ENCODE data around the gene BRSK1.
A peak's percentile ranks its signal among the peaks of the same experiment; 100 is the strongest.

BRSK1 gene

DNA sequence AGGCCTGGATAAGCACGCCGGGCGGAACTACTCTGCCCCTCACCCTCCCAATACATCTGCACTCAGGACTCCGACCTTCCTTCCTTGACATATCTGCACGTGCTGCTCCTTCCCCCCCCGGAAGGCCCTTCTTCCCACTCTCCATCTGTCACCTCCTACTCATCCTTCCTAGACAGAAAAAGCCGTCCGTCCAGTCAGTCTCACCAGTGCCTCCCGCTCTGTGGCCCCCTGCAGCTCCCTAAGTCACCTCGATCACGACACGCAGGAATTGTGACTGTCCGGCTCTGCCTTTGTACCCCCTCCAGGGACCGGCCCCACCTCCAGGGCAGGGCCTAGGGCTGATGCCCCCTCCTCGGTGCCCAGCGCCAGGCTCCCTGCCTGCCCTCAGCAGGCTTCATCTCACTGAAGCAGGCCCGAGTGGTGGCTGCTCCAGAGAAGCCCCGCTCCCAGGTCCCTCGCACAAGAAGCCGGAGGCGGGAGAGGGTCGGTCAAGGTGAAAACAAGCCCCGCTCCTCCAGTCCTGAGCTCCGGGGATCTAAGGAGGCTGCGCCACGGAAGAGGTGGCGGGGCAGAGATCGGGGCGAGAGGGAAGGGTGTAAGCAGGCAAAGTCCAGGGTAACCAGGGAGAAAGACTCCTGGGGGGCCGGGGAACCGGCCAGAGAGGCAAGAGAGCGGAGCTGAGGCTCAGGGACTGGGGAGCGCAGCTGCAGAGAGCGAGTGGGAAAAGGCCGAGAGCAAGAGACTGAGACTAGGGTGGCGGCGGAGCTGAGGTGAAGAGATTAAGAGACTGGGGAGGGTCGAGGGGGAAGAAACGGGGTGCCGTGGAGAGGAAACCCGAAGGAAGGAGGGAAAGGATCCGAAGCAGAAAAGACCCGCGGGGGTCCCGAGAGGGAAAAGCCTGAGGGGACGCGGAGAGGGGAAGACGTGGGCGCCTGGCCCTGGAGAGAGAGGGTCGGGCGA, 26.1 kb upstream of the BRSK1 start:
- no peak for TF ChIP-seq Cebpa-rat (IDR thresholded peaks at IDR 0.05)
- H3K27me3 ChIP-seq = no peaks in the 10 kb centered on the region
- H3K4me3 ChIP-seq = peak overlapping the region; percentile 79 to 96 (median 93)
- H3K9me3 ChIP-seq (replicated peaks in 1 of 11) = no peaks in the 10 kb centered on the region
- H3K4me2 ChIP-seq = peak overlapping the region; percentile 96 to 100 (median 99)
- H4K20me1 ChIP-seq = peaks cover 42 to 59% (median 57%) of the 10 kb centered on the region in 11 experiments
- H3K9ac ChIP-seq = peak overlapping the region; percentile 92 to 99 (median 97)
- H3K36me3 ChIP-seq = peaks cover 0 to 19% (median 10%) of the 10 kb centered on the region in 11 experiments; a peak in 17 of 22 replicates
- H3K4me1 ChIP-seq = peaks cover 57 to 66% (median 62%) of the 10 kb centered on the region in 10 experiments
- H3K27ac ChIP-seq = peak overlapping the region; percentile 90 to 98 (median 96)

GRCh38 chr19:55258476-55258827, 25.3 kb upstream of the BRSK1 start:
- Histone ChIP-seq H3K36me3 (peaks cover 0 to 12% (median 8%) of the 10 kb centered on the region in 11 experiments; a peak in 16 of 22 replicates), H3K4me3 (peak overlapping the region; percentile 79 to 96 (median 93)), H3K27me3 (no peaks in the 10 kb centered on the region), H3K4me1 (peaks cover 50 to 58% (median 55%) of the 10 kb centered on the region in 10 experiments), H3K9me3 (replicated peaks in 1 of 11) (no peaks in the 10 kb centered on the region), H3K27ac (peak overlapping the region; percentile 90 to 98 (median 96)), H4K20me1 (peaks cover 35 to 51% (median 50%) of the 10 kb centered on the region in 11 experiments), H3K4me2 (peak overlapping the region; percentile 96 to 100 (median 99)), H3K9ac (peak overlapping the region; percentile 92 to 99 (median 97))
- no peak for TF ChIP-seq Cebpa-rat (IDR thresholded peaks at IDR 0.05)

GRCh38 chr19:55258828-55259539, 24.8 kb upstream of the BRSK1 start, which contains the start of gene PPP6R1:
Gene PPP6R1 (minus strand): TSS chr19:55259017. CDS start chr19:55247103, 11,914 bp downstream.
- peaks cover 44 to 53% (median 49%) of the 10 kb centered on the region in 10 experiments for H3K4me1 ChIP-seq
- peaks cover 30 to 46% (median 45%) of the 10 kb centered on the region in 11 experiments for H4K20me1 ChIP-seq
- no peaks in the 10 kb centered on the region for H3K27me3 ChIP-seq
- H3K36me3 ChIP-seq = peaks cover 0 to 12% (median 8%) of the 10 kb centered on the region in 11 experiments; a peak in 16 of 22 replicates
- H3K4me2 ChIP-seq = peak within 1 kb of the TSS; percentile 96 to 100 (median 99)
- no peaks in the 10 kb centered on the region for H3K9me3 ChIP-seq (replicated peaks in 1 of 11)
- peak within 1 kb of the TSS; percentile 91 to 98 (median 96) for H3K27ac ChIP-seq
- H3K9ac ChIP-seq = peak within 1 kb of the TSS; percentile 92 to 99 (median 97)
- peak within 1 kb of the TSS; percentile 79 to 96 (median 93) for H3K4me3 ChIP-seq
- TF ChIP-seq Cebpa-rat (IDR thresholded peaks at IDR 0.05) = peak in 8 of 11 experiments; percentile 17 to 64 (median 52); a peak in 7 of 22 replicates

GRCh38 chr19:55259540-55260210, 24.1 kb upstream of the BRSK1 start:
- Histone ChIP-seq H3K27me3 (no peaks in the 10 kb centered on the region), H3K27ac (peak overlapping the region; percentile 91 to 98 (median 96)), H3K9ac (peak overlapping the region; percentile 92 to 99 (median 97)), H3K4me3 (peak overlapping the region; percentile 51 to 96 (median 92)), H3K36me3 (peaks cover 0 to 12% (median 8%) of the 10 kb centered on the region in 11 experiments; a peak in 16 of 22 replicates), H3K4me1 (peaks cover 40 to 46% (median 44%) of the 10 kb centered on the region in 10 experiments), H3K4me2 (peak overlapping the region; percentile 79 to 97 (median 87)), H4K20me1 (peaks cover 28 to 39% (median 38%) of the 10 kb centered on the region in 11 experiments), H3K9me3 (replicated peaks in 1 of 11) (no peaks in the 10 kb centered on the region)
- no peak; a peak in 1 of 22 replicates for TF ChIP-seq Cebpa-rat (IDR thresholded peaks at IDR 0.05)

- Histone ChIP-seq H3K27me3 (no peaks in the 10 kb centered on the region), H3K4me2 (no peak overlapping the region), H3K36me3 (peaks cover 2 to 19% (median 10%) of the 10 kb centered on the region in 11 experiments; a peak in 18 of 22 replicates), H3K9me3 (replicated peaks in 1 of 11) (peaks cover under 1 to 6% (median 4%) of the 10 kb centered on the region in 11 experiments; a peak in 21 of 22 replicates), H3K4me1 (peaks cover 20 to 26% (median 23%) of the 10 kb centered on the region in 10 experiments), H3K27ac (no peak overlapping the region), H3K9ac (no peak overlapping the region), H4K20me1 (peaks cover 13 to 22% (median 18%) of the 10 kb centered on the region in 11 experiments), H3K4me3 (no peak overlapping the region)
- no peak for TF ChIP-seq Cebpa-rat (IDR thresholded peaks at IDR 0.05)
Observed at GRCh38 chr19:55261671-55262126, 22.1 kb upstream of the BRSK1 start.

GRCh38 chr19:55262359-55262758, 21.4 kb upstream of the BRSK1 start:
- Histone ChIP-seq H3K27ac (no peak overlapping the region), H3K4me2 (no peak overlapping the region), H4K20me1 (peaks cover 7 to 15% (median 11%) of the 10 kb centered on the region in 11 experiments; a peak in 21 of 22 replicates), H3K9ac (no peak overlapping the region), H3K36me3 (peaks cover 9 to 25% (median 17%) of the 10 kb centered on the region in 11 experiments; a peak in 21 of 22 replicates), H3K27me3 (no peaks in the 10 kb centered on the region), H3K4me3 (no peak overlapping the region), H3K4me1 (peaks cover 14 to 19% (median 17%) of the 10 kb centered on the region in 10 experiments), H3K9me3 (replicated peaks in 1 of 11) (peaks cover 7 to 12% (median 11%) of the 10 kb centered on the region in 11 experiments; a peak in 21 of 22 replicates)
- no peak for TF ChIP-seq Cebpa-rat (IDR thresholded peaks at IDR 0.05)

GRCh38 chr19:55264531-55264930, 19.3 kb upstream of the BRSK1 start:
- Histone ChIP-seq H4K20me1 (peaks cover 0 to 3% (median 0%) of the 10 kb centered on the region in 11 experiments; a peak in 2 of 22 replicates), H3K27ac (no peak overlapping the region), H3K9ac (no peak overlapping the region), H3K4me3 (no peak overlapping the region), H3K4me2 (no peak overlapping the region), H3K4me1 (peaks cover 14 to 18% (median 16%) of the 10 kb centered on the region in 10 experiments), H3K36me3 (peaks cover 21 to 41% (median 32%) of the 10 kb centered on the region in 11 experiments), H3K27me3 (no peaks in the 10 kb centered on the region), H3K9me3 (replicated peaks in 1 of 11) (peaks cover 12 to 20% (median 17%) of the 10 kb centered on the region in 11 experiments; a peak in 21 of 22 replicates)
- TF ChIP-seq Cebpa-rat (IDR thresholded peaks at IDR 0.05) = no peak

DNA sequence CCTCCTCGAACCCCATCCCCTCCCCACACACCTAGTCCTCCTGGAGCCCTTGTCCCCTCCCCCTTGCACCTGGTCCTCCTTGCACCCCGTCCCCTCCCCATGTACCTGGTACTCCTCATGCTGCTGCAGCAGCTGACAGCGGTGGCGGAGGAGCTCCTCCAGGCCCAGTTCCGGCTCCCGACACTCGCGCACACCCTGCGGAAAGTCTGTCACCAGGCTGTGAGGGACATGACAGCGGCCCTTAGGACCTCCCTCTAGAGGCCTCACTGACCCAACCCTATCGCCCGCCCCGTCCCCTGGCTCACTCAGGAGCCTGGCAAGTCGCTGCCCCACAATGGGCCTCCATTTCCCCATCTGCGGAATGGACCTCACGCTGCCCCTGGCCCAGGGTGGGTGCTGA, 18.6 kb upstream of the BRSK1 start:
- Histone ChIP-seq H4K20me1 (peaks cover 0 to 3% (median 0%) of the 10 kb centered on the region in 11 experiments; a peak in 3 of 22 replicates), H3K27ac (no peak overlapping the region), H3K9ac (no peak overlapping the region), H3K36me3 (peaks cover 22 to 48% (median 37%) of the 10 kb centered on the region in 11 experiments), H3K4me2 (no peak overlapping the region), H3K27me3 (no peaks in the 10 kb centered on the region), H3K9me3 (replicated peaks in 1 of 11) (peaks cover 12 to 20% (median 17%) of the 10 kb centered on the region in 11 experiments; a peak in 21 of 22 replicates), H3K4me3 (no peak overlapping the region), H3K4me1 (peaks cover 8 to 12% (median 9%) of the 10 kb centered on the region in 10 experiments)
- no peak for TF ChIP-seq Cebpa-rat (IDR thresholded peaks at IDR 0.05)
